ENCODE data around the gene GALNT7.
"Not testable (repeated sequence)": the region's sequence is repeated elsewhere in the genome, so short reads cannot be mapped to it uniquely, and the experiment has no call there.

The GALNT7 gene

DNA sequence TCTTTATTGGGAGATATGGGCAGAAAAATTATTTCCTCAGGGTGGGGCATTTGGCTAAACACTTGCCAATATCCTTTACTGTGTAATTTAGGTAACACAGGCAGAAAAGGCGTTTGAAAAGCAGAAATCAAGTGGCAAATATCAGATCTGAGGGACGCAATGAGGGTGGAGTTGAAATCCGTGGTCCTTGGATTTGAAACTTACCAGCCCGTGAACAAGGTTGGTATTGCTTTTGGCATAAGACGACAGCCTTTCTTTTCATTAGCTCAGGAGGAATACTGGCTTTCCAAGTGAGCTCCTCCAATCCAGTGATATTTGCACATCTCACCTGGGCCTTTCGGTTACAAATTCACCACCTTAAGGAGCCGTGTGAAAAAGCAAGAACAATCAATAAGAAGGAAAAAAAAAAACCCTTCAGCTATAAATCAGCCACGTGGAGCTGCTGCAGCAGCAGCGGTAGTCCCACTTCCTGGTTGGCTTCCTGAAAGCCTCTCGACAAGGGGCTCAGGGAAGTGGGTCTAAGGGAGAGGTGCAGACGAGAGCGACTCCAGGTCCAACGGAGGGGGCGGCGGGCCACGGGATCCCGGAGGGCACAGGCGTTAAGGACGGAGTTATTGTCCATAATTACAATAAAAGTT is 734 bp upstream of the GALNT7 start:
- peak; percentile 35 for DNase-seq

DNA sequence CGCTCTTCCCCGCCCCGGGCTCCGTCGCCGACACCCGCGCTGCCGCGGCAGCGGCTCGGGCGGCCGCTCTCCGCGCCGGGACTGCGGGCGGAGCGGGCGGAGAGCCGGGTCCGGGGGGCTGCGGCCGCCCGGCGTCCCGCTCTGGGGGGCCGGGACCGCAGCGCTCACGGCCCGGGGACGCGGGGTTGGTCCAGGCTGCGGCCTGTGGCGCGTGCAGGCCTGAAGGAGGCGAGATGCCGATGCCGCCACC is 492 bp downstream of the GALNT7 start:
- no peak for DNase-seq

DNA sequence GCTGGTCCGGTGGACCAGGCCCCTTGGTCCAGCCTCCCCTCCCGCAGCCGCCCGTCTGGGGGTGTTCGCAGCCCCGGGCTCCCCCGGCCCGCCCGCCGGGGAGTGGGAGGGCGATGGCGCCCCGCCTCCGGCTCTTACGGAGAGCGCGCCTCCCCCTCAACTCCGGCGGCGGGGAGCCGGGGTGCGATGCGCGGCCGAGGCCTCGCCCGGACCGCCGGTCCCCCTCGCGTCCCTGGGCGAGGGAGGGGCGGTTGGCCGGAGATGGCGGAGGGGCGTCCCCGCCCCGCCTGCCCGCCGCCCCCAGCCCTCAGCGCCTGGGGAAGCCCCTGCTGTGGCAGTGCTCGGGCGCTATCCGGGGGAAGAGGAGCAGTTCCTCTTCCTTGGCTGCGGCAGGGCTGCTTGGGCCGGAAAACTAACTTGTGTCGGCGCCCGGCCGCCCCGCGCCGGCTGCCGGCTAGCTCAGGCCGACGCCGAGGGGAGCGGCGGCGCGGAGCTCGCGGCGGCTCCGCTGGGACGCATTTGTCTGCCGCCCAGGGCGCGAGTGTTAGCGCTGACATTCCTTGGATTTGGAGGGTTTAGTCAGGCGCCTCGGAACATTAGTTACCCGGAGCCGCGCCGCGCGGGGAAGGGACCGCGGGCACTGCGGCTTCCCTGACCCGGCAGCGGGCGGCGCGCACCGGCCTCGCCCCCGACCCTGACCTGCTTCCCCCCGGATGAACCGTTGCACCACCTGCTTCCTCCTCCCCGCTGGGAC is 994 bp downstream of the GALNT7 start:
- peak; percentile 87 for DNase-seq

DNA sequence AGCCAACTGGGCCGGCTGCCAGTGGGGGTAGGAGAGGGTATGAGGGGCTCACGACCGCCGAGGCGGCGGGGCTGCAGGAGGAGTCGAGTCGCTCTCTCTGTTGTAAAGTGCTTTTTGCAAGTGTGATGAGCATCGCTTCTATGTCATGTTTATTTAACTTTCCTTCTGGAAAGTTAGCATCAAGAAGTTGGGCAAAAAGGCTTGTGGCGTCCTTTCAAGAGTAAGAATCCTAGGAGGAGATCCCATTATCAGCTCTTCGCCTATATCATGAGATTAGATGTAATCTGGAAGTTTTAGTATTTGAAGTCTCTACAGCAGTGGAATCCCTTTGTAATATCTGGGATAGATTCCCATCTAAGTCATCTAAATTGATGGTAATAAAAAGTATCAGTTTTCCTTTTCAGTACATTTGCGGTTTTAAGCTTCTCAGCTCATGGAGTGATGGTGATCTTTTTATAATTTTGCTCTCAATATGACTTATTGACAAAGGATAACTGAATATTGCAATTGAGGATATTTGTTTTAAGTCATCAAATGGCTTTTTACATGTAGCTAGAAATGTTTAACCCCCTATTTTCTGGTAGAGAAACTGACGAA is 1.7 kb downstream of the GALNT7 start:
- DNase-seq: peak; percentile 14

DNA sequence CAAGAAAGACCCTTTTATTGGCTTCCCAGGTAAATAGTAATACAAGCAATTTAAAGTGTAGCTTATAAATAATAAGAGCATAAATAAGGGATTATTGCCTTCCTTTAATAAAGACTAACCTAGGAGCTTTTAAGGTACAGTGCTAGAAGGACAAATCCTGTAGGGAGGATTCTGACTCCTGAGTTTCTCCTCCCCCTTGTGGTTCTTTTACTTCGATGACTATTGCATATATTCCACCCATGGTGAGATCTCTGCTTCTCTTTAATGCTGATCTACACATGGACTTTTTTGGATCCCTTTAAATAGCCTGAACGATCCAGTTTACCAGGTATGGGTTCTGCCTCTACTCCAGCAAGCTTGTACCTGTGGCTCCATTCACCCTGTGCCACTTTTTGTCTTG is 2.5 kb downstream of the GALNT7 start:
- DNase-seq: peak; percentile 37

DNA sequence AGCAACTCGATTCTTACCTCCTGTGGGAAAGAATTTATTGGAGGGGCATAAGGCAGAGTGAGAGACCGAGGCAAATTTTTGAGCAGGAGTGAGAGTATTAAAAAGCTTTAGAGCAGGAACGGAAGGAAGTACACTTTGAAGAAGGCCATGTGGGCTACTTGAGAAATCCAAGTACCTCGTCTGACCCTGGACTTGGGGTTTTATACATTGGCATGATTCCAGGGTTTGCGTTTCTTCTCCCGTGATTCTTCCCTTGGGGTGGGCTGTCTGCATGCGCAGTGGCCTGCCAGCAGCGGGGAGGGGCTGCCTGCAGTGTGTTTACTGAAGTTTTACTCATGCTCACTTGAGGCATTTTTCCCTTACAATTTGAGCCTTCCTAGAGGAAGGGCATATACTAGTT is 3.4 kb downstream of the GALNT7 start:
- peak; percentile 20 for DNase-seq

DNA sequence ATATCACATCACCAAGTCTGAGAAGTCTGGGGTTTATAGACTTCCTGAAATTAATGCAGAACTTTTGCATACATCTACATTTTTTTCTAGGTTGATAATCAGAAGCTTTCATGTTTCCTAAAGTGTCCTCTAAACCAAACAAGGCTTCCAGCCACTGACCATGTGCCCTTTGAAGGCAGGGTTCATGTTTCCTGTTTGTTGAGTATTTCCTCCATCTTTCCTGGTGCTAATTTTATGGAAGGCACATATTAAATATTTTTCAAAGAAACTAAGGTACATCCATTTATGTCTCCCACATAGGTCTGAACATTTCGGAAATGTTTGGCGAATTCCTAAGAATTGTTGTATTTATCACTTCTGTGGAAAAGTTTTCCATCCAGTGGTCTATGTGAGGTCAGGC is 5.6 kb downstream of the GALNT7 start:
- no peak for DNase-seq

DNA sequence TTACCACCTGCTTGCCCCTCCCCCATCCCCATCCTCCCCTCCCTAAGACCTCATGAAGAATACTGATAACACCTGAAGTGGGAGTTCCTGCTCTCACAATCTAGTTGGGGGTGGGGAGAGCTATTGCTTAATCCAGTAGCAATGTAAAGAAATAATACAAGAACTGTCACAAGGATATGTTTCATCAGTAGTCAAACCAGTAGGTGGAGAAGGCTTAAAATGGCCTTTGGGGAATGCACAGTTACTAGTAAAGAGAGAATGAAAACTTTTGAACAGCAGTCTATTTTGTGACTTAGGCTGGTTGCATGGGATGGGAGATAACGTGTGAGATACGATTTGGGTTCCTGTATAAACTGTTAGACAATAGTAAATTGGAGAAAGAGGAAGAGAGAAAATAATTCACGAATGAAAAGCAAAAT is 6.0 kb downstream of the GALNT7 start:
- DNase-seq: peak; percentile 59

DNA sequence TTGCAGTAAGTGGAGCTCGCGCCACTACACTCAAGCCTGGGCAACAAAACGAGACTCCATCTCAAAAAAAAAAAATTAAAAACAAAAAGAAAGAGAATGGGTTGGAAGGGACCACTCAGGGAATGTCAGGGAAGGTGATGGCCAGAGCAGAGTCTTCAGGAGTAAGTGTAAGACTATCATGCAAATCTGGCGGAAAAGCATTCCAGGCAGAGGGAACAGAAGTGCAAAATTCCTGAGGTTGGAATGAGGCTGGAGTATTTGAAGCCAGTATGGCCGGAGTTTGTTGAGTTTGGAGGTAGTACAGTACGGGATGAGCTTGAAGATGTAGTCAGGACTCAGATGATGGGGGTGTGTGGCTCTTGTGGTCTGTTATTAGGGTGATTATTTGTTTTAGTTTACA is 7.4 kb downstream of the GALNT7 start:
- DNase-seq: no peak

DNA sequence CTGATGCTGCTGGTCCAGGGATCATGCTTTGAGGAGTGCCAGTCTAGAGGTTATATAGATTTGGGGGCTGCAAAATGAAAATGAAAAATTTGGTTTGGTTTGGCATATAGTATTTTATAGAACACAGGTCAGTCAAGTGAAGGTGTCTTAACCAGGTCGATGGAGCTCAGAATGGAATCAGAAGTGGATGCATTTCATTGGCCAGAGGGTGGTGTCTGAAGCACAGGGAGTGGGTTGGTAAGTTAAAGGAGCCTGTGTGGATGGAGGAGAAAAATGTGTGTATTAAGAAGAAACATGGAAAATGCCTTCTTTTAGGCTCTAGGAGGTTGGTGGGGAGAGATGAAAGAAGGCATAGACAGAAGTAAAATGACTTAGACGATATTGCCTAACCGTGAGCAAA is 8.6 kb downstream of the GALNT7 start:
- no peak for DNase-seq

DNA sequence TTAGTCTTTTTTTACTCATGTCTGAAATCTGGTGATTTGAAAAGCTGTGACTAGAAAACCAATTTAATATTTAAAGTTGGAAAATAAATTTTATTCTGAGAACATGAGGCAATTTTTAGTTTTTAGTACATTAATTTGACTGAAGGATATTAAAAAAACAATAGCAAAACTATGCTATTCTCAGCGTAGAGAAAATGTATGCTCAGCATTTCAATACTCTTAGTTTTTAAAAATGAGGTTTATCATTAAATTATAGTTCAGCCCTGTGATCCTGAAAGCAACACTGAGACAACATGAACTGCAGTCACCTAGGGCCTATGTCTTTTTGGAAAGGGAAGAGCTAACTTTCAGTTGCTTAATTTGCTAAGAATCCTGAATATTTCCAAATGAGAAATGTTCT is 9.5 kb downstream of the GALNT7 start:
- no peak for DNase-seq

DNA sequence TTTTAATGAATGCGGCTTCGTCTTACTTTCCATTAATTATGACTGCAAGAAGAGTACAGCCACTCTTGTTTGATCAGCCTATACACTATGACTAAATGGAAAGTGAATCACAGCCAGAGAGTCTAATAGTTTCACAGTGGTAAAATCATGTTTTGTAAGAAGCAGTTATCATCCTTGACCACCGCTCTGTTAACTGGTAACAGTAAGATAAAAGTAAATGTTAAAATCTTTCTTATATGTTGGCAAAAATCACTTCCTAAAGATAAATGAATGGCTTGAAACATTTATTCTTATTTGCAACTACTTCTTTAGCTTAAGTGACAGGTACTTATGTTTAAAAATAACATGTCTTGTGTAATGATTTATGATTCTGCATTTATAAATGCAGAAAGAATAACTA is 13.2 kb downstream of the GALNT7 start:
- peak; percentile 62 for DNase-seq

DNA sequence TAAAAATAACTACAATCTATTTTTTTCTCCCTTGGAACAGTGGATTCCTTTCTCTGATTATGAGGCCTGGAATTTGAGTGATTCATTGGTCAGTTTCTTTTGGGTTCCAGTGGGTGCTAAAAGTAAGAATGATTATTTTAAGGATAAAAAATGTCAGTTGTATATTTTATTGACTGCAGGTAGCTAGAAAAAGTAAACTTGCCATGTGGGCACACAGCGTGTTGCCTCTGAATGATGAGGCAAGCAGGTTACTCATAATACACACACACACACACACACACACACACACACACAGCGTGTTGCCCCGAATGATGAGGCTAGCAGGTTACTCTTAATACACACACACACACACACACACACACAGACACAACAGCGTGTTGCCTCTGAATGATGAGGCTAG is 13.8 kb downstream of the GALNT7 start:
- no peak for DNase-seq

DNA sequence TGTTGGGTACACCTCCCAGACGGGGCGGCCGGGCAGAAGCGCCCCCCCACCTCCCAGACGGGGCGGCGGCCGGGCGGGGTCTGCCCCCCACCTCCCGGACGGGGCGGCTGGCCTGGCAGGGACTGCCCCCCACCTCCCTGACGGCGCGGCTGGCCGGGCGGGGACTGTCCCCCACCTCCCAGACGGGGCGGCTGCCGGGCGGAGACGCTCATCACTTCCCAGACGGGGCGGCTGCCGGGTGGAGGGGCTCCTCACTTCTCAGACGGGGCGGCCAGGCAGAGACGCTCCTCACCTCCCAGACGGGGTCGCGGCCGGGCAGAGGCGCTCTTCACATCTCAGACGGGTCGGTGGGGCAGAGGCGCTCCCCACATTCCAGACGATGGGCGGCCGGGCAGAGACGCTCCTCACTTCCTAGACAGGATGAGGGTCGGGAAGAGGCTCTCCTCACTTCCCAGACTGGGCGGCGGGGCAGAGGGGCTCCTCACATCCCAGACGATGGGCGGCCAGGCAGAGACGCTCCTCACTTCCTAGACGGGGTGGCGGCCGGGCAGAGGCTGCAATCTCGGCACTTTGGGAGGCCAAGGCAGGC is 15.1 kb downstream of the GALNT7 start:
- DNase-seq: not testable (repeated sequence)

DNA sequence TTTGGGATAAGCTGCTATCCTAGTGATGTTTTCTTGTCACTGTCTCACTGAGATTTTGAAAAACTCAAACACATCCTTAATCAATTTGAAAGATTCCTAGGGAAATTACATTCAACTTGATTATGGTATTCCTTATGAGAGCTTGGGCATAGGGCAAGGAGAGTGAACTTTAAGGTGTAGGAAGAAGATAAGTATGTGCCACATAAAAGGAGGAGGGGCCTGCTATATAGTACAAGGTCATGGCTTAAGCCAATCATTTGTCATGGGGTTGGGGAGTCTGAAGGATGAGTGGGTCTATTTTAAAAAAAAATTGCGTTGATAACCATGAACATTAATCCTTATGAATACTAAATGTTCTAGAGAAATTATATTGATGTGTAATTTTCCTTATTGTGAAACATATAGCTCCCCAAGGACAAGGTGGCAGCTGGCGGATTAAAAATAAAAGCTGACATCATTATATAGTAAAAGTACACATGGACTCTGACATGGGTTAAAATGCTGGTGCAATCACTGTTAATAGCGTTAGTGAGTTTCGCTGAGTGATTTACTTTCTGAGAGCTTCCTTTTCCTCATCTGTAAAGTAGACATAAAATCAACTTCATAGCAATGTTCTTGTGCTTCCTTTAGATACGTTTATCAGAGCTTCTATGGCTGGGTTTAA is 17.4 kb downstream of the GALNT7 start:
- peak; percentile 73 for DNase-seq

DNA sequence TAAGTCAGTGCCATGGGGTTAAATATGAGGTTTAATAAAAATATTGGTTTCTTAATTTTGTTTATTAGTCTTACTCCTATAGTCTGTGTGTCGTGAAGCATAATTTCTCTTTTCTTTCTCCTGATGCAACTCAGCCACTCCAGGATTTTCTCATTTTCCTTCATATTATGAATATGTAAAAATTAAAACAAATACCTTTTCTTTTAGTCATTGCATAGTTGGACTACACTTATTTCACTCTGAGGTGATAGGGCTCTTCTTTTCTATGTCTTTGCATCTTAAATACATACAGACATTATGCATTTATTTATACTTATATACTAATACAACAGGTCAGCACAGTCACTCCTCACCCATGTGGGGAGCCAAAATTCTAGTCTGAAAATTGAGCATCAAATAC is 19.1 kb downstream of the GALNT7 start:
- DNase-seq: no peak

DNA sequence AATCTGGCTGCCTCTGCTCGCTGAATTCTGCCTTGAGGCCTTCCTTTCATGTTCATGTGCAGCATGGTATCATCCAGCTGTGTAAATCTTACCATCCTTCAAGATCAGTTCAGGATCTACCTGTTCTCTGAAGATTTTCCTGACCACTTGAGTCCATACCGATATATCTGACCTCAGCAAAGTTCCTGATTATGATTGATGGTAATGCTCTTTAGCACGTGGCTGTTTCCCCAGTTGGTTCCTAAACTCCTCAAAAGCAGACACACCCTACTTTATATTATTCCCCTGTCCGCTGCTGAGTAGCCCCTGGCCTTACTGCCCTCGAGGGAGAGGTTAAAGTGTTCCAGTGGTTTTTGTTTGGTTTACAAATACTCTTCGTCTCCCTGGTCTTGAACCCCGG is 20.0 kb downstream of the GALNT7 start:
- DNase-seq: no peak

DNA sequence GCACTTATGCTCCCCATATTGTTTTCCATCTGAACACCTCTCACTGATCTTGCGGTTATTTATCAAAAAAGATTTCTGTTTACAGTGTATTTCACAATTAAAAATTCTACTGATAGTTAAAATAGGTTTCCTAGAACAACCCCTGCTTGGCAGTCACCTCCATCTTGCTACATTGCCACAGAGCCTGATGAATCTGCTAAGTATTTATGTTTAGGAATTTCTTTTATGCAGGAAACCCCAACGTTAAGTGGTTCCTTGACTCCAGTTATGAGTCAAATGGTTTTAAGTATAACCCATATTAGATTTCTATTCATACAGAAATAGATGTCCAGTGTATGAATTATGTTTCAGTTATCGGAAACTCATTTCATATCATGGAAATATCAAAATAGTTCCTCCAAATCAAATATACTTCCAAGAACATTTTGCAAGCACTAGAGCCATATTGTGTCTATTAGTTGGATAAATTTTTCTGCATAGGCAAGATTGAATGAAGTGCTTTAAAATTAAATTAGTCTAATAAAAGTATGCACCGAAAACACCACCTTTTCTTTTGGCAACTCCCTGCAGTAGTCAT is 20.6 kb downstream of the GALNT7 start:
- DNase-seq: no peak

DNA sequence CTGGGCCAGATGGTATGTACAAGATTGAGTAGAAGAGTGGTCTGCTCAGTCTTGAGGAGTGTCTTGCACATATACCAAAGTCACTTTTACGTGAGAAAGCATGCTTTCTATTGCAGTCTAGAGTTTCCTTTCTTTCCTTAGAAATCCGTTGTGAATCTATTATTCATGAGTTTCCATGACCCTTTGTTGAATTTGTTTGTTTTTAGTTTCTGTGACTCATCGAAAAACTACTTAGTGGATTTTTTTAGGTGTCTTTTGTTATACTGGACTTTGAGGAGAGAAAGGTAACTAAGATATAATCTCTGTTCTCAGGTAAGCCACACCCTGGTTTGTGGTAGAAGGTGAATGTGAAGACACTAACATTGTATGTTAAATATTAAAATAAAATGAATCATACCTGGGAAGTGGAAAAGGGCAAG is 23.0 kb downstream of the GALNT7 start:
- DNase-seq: no peak

DNA sequence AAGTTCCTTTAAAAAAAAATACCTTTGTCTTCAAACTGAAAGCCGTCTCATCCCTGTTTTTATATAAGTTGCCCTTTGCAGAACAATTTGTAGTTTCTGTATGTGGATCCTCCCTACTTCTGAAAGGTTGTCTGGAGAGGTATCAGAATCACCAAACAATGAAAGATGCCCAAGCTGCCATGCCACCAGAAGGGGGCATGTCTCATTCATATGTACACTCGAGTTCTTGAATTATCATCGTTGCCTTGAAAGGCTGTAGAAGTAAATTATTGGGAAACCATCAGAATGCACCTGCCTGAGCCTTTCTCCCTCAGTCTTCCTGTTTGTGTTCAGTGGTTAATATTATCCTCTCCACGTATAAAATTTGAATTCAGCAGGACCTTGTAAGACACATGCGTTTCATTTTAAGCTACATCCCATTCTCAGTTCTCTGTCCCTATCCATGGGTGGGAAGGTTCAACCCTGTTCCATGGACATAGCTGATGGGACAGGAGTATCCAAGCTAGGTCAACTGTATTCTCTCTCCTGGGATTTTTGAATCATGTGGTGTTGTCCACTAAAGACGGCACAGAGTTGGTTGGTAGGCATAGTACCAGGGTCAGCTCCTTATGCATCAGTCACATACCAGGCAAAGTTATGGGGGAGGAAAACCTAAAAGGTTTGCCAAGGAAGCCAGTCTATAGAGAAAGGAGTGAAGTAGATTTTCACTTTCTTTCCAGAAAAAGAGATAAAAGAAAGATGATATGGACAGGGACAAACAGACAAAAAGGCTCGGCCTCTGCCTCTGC is 24.0 kb downstream of the GALNT7 start:
- no peak for DNase-seq

DNA sequence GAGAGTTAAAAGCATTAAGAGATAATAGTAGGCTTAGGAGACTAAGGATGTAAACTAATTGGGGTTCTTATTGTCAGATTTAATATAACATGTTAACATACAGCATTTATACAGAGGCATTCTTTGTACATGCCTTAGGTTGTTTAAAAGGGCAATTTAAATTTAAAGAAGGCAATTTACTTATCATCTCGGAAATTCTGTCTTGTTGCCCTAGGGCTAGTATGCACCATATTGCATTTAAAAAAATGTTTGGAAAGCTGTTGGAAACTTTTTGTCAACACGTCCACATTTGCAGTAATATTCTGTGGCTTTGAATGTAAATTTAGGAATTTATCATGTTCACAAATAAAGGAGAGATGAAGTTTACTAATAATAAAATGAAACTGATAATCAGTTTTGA is 25.5 kb downstream of the GALNT7 start:
- DNase-seq: no peak

DNA sequence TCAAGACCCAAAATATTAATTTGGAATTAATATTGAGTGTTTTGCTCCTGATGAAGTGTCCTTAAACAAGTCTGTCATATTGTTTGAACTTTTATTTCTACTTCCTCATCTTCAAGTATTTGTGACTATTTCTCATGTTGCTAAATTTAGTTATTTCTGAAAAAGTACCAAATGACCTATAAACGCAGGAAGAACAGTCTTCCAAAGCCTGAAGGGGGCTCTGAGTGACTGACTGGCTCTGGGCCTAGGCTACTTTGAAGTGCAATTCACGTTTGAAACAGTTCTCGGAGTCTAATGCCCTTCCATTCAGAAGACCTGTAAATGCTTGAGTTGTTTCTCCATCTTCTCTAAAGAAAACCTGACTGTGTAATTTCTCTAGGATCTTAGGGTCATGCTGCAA is 26.5 kb downstream of the GALNT7 start:
- peak; percentile 24 for DNase-seq

DNA sequence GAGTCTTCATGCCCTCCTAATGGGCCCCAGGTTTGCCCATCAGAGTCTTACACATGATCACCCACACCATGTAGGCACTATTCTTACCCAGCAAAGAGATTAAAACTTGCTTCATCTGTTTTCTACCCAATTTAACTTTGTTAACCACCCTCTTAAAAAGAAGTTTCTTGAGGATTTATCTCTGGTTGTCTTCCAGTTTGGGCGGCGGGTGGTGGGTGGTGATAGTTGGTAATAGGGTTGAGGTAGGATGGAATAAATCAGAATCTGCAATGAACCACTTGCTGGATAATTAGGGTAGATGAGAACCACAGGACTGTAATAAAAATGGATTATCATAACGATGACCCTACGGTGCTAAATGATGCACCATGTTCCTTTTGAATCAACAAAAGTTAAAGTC is 30.9 kb downstream of the GALNT7 start:
- DNase-seq: no peak

All from suppressor macrophage treated with lipopolysaccharide for 4 hours (primary cell).